Suprapubic skin (tissue), 4 donors: ENCODE measurements around the gene CNOT3. TPM values are rescaled to one million over a fixed set of nuclear protein-coding genes. Genes with fewer than 3 reads are reported as not detected.
"Not testable (repeated sequence)": the region's sequence is repeated elsewhere in the genome, so short reads cannot be mapped to it uniquely, and the experiment has no call there.

ENCODE experiments used
- DNase-seq, 2 donors: peaks; one replicate each; pipeline ENCODE4 v3.0.0-alpha.2; 2019; ENCODE audit warnings: low spot score in 2 of 2
- H3K27ac ChIP-seq: fragments of 200-600 bp; sonication (generic); one replicate; pipeline ENCODE4 v1.5.1; 2019
- H3K27me3 ChIP-seq: fragments of 200-600 bp; sonication (generic); one replicate; pipeline ENCODE4 v1.5.1; 2019
- H3K36me3 ChIP-seq: fragments of 200-600 bp; sonication (generic); one replicate; pipeline ENCODE4 v1.5.1; 2019
- H3K4me1 ChIP-seq: fragments of 200-600 bp; sonication (generic); one replicate; pipeline ENCODE4 v1.5.1; 2019
- H3K4me3 ChIP-seq: fragments of 200-600 bp; sonication (generic); one replicate; pipeline ENCODE4 v1.5.1; 2019; ENCODE audit warnings: mild to moderate bottlenecking
- H3K9me3 ChIP-seq: fragments of 200-600 bp; sonication (generic); one replicate; pipeline ENCODE4 v1.5.1; 2019
- CTCF ChIP-seq, 2 donors: fragments of 200-600 bp in 1 of 2; fragments of 450-650 bp in 1 of 2; sonication (generic) in 1 of 2; IDR thresholded peaks; one replicate each; pipeline ENCODE4 v1.5.1; 2016 to 2019; ENCODE audit warnings: antibody characterized with exemption in 2 of 2, mild to moderate bottlenecking in 1 of 2, moderate library complexity in 1 of 2
- EP300 ChIP-seq: sonication (generic); formaldehyde crosslinking; IDR thresholded peaks from one replicate; pipeline ENCODE4 v1.6.1; 2017; ENCODE audit warnings: antibody characterized with exemption
- POLR2A ChIP-seq, 2 donors: fragments of 450-650 bp; IDR thresholded peaks; one replicate each; pipeline ENCODE4 v1.6.1; 2017; ENCODE audit warnings: antibody characterized with exemption in 2 of 2, mild to moderate bottlenecking in 2 of 2, moderate library complexity in 2 of 2
- POLR2AphosphoS5 ChIP-seq, 3 donors: sonication (generic); formaldehyde crosslinking; IDR thresholded peaks; one replicate each; pipeline ENCODE4 v1.6.1; 2017; ENCODE audit warnings: antibody characterized with exemption in 3 of 3
- WGBS: methylation state at CpG from one replicate; pipeline ENCODE4 v1.1.5; 2018; 5-methylcytosine and 5-hydroxymethylcytosine counted together
- total RNA-seq, 4 donors: library from RNA; depleted of rRNA; stranded (reverse); fragments of >200 nt; gene quantifications; one replicate each; pipeline ENCODE4 v1.1.0, GENCODE V29; 2016

Gene CNOT3
- total RNA-seq, 4 donors from 2014 or later, result 27.3 to 40.7 (median 35.2) TPM

GRCh38 chr19:54168174-54168917 is 30.8 kb downstream of the CNOT3 start:
- Histone ChIP-seq H3K27ac (no peak overlapping the region), H3K4me1 (peaks cover 21% of the 10 kb centered on the region), H3K36me3 (no peaks in the 10 kb centered on the region), H3K4me3 (no peak overlapping the region), H3K27me3 (peaks cover 3% of the 10 kb centered on the region), H3K9me3 (no peaks in the 10 kb centered on the region)
- DNase-seq, result peak; percentile 90 to 95
- TF ChIP-seq EP300 (no peak), POLR2AphosphoS5 (IDR thresholded peaks at IDR 0.05) (no peak), POLR2A (IDR thresholded peaks at IDR 0.05) (no peak), CTCF (IDR thresholded peaks at IDR 0.05) (peak; percentile 57 to 95)
- 34% methylated on average over 17 of the region's 25 CpGs for WGBS

- no peak for TF ChIP-seq POLR2A (IDR thresholded peaks at IDR 0.05)
- TF ChIP-seq EP300, result no peak
- no peak for TF ChIP-seq CTCF (IDR thresholded peaks at IDR 0.05)
- TF ChIP-seq POLR2AphosphoS5 (IDR thresholded peaks at IDR 0.05), result no peak
- Histone ChIP-seq H3K27me3 (peaks cover 4% of the 10 kb centered on the region), H3K36me3 (no peaks in the 10 kb centered on the region), H3K4me3 (no peak overlapping the region), H3K27ac (no peak overlapping the region), H3K4me1 (peaks cover 22% of the 10 kb centered on the region), H3K9me3 (no peaks in the 10 kb centered on the region)
- no peak for DNase-seq
- 83% methylated on average over 21 of the region's 21 CpGs for WGBS
These were observed 31.7 kb downstream of the CNOT3 start for GRCh38 chr19:54169149-54169740.

GRCh38 chr19:54171736-54172431 is 34.3 kb downstream of the CNOT3 start:
- H3K36me3 ChIP-seq, DNase-seq, H3K27me3 ChIP-seq, H3K27ac ChIP-seq, H3K4me3 ChIP-seq, H3K9me3 ChIP-seq: not testable (repeated sequence)
- WGBS, result 57% methylated on average over 20 of the region's 23 CpGs
- peaks cover 17% of the 10 kb centered on the region for H3K4me1 ChIP-seq

- H3K9me3 ChIP-seq, result no peaks in the 10 kb centered on the region
- TF ChIP-seq POLR2AphosphoS5 (IDR thresholded peaks at IDR 0.05) (no peak), CTCF (IDR thresholded peaks at IDR 0.05) (peak in 1 of 2 donors; percentile 11)
- H3K27me3 ChIP-seq, result peaks cover 4% of the 10 kb centered on the region
- peak within 1 kb of the TSS; percentile 48 for H3K27ac ChIP-seq
- peaks cover 17% of the 10 kb centered on the region for H3K4me1 ChIP-seq
- 19% methylated on average over 4 of the region's 13 CpGs for WGBS
- no peaks in the 10 kb centered on the region for H3K36me3 ChIP-seq
- H3K4me3 ChIP-seq, result peak within 1 kb of the TSS; percentile 34
- no peak for DNase-seq
These were observed 35.2 kb downstream of the CNOT3 start, which contains the start of gene TMC4 for GRCh38 chr19:54172471-54173358. Gene TMC4 (minus strand): TSS chr19:54173160. CDS start chr19:54173117, 43 bp downstream.

GRCh38 chr19:54173359-54173699 is 35.8 kb downstream of the CNOT3 start:
- 46% methylated on average over 13 of the region's 15 CpGs for WGBS
- peak overlapping the region; percentile 34 for H3K4me3 ChIP-seq

More at GRCh38 chr19:54173359-54173699, 35.8 kb downstream of the CNOT3 start:
- DNase-seq, result no peak
- peaks cover 4% of the 10 kb centered on the region for H3K27me3 ChIP-seq
- no peak for TF ChIP-seq EP300
- no peak for TF ChIP-seq CTCF (IDR thresholded peaks at IDR 0.05)
- no peak for TF ChIP-seq POLR2A (IDR thresholded peaks at IDR 0.05)
- TF ChIP-seq POLR2AphosphoS5 (IDR thresholded peaks at IDR 0.05), result no peak
- H3K36me3 ChIP-seq, result no peaks in the 10 kb centered on the region
- H3K4me1 ChIP-seq, result peaks cover 15% of the 10 kb centered on the region
- no peaks in the 10 kb centered on the region for H3K9me3 ChIP-seq
- H3K27ac ChIP-seq, result no peak overlapping the region
